ENCODE data around the gene C14orf39. TPM values are rescaled to one million over a fixed set of nuclear protein-coding genes. Genes with fewer than 3 reads are reported as not detected.

The C14orf39 gene
- total RNA-seq, 1 donor from 2014 or later: 1.3 TPM

GRCh38 chr14:60512973-60513571, 27.2 kb upstream of the C14orf39 start:
- FAIRE-seq: peak; percentile 76

GRCh38 chr14:60512126-60512525, 26.3 kb upstream of the C14orf39 start:
- TF ChIP-seq CTCF (IDR thresholded peaks at IDR 0.05; ENCODE audit: insufficient read depth, low read length, severe bottlenecking): no peak
- Histone ChIP-seq H3K27me3 (ENCODE audit: control insufficient read depth, insufficient read depth, low read length) (peaks cover 44% of the 10 kb centered on the region), H3K4me3 (ENCODE audit: low read depth, low read length) (no peak overlapping the region), H3K36me3 (ENCODE audit: control insufficient read depth, insufficient read depth, low read length) (no peaks in the 10 kb centered on the region)
- DNase-seq (ENCODE audit: low read depth): no peak
- no peak for FAIRE-seq

More at GRCh38 chr14:60512973-60513571, 27.2 kb upstream of the C14orf39 start:
- Histone ChIP-seq H3K4me3 (ENCODE audit: low read depth, low read length) (no peak overlapping the region), H3K27me3 (ENCODE audit: control insufficient read depth, insufficient read depth, low read length) (peaks cover 36% of the 10 kb centered on the region), H3K36me3 (ENCODE audit: control insufficient read depth, insufficient read depth, low read length) (no peaks in the 10 kb centered on the region)
- no peak for DNase-seq (ENCODE audit: low read depth)
- TF ChIP-seq CTCF (IDR thresholded peaks at IDR 0.05; ENCODE audit: insufficient read depth, low read length, severe bottlenecking): no peak

- H3K36me3 ChIP-seq (ENCODE audit: control insufficient read depth, insufficient read depth, low read length): no peaks in the 10 kb centered on the region
- FAIRE-seq: no peak
- no peak for DNase-seq (ENCODE audit: low read depth)
- peaks cover 52% of the 10 kb centered on the region for H3K27me3 ChIP-seq (ENCODE audit: control insufficient read depth, insufficient read depth, low read length)
- no peak overlapping the region for H3K4me3 ChIP-seq (ENCODE audit: low read depth, low read length)
- no peak for TF ChIP-seq CTCF (IDR thresholded peaks at IDR 0.05; ENCODE audit: insufficient read depth, low read length, severe bottlenecking)
Observed at GRCh38 chr14:60510951-60511599, 25.2 kb upstream of the C14orf39 start.

GRCh38 chr14:60510254-60510950, 24.5 kb upstream of the C14orf39 start:
- no peaks in the 10 kb centered on the region for H3K36me3 ChIP-seq (ENCODE audit: control insufficient read depth, insufficient read depth, low read length)
- H3K27me3 ChIP-seq (ENCODE audit: control insufficient read depth, insufficient read depth, low read length): peaks cover 51% of the 10 kb centered on the region
- no peak for TF ChIP-seq CTCF (IDR thresholded peaks at IDR 0.05; ENCODE audit: insufficient read depth, low read length, severe bottlenecking)
- H3K4me3 ChIP-seq (ENCODE audit: low read depth, low read length): no peak overlapping the region
- DNase-seq (ENCODE audit: low read depth) (no peak), FAIRE-seq (no peak)

GRCh38 chr14:60509438-60510253, 23.8 kb upstream of the C14orf39 start:
- DNase-seq (ENCODE audit: low read depth) (no peak), FAIRE-seq (no peak)
- Histone ChIP-seq H3K4me3 (ENCODE audit: low read depth, low read length) (no peak overlapping the region), H3K36me3 (ENCODE audit: control insufficient read depth, insufficient read depth, low read length) (no peaks in the 10 kb centered on the region), H3K27me3 (ENCODE audit: control insufficient read depth, insufficient read depth, low read length) (peaks cover 51% of the 10 kb centered on the region)
- no peak for TF ChIP-seq CTCF (IDR thresholded peaks at IDR 0.05; ENCODE audit: insufficient read depth, low read length, severe bottlenecking)
